UCSD-AML1 (cell line): ENCODE results near the gene DQX1.
"Not testable (repeated sequence)": the region's sequence is repeated elsewhere in the genome, so short reads cannot be mapped to it uniquely, and the experiment has no call there.

ENCODE experiments used
- DNase-seq: peaks from one replicate; lab custom pipeline; 2025; ENCODE audit not compliant: unreplicated experiment; lab: John Stamatoyannopoulos, UW

Gene DQX1

GRCh38 chr2:74497777-74498499 is 28.1 kb downstream of the DQX1 start:
- no peak for DNase-seq

- DNase-seq = no peak
Measured at GRCh38 chr2:74496997-74497776, 28.8 kb downstream of the DQX1 start.

- no peak for DNase-seq
Measured at GRCh38 chr2:74495440-74495839, 30.6 kb downstream of the DQX1 start.

GRCh38 chr2:74493546-74493945 is 32.5 kb downstream of the DQX1 start:
- DNase-seq = no peak

GRCh38 chr2:74491648-74492544 is 34.1 kb downstream of the DQX1 start:
- no peak for DNase-seq

- no peak for DNase-seq
Measured at GRCh38 chr2:74489906-74490305, 36.1 kb downstream of the DQX1 start.

- DNase-seq = no peak
Measured at GRCh38 chr2:74488643-74489481, 37.2 kb downstream of the DQX1 start.

GRCh38 chr2:74486141-74486540 is 39.9 kb downstream of the DQX1 start:
- no peak for DNase-seq

- not testable (repeated sequence) for DNase-seq
Measured at GRCh38 chr2:74483675-74484164, 42.3 kb downstream of the DQX1 start.

- DNase-seq = peak; percentile 95
Measured at GRCh38 chr2:74482801-74483674, 43.0 kb downstream of the DQX1 start, which contains the start of the genes CCDC142 and TTC31. Gene CCDC142, minus strand, starts transcription at chr2:74482998. Its CDS starts 161 bp downstream, at chr2:74482837. Gene TTC31, plus strand, starts transcription at chr2:74483081. Its CDS starts 15 bp downstream, at chr2:74483096.

- peak; percentile 86 for DNase-seq
Measured at GRCh38 chr2:74481961-74482800, 43.9 kb downstream of the DQX1 start.

GRCh38 chr2:74481431-74481830 is 44.6 kb downstream of the DQX1 start:
- no peak for DNase-seq

GRCh38 chr2:74474899-74475298 is 51.1 kb downstream of the DQX1 start:
- DNase-seq = no peak

GRCh38 chr2:74474481-74474880 is 51.5 kb downstream of the DQX1 start:
- DNase-seq = no peak

GRCh38 chr2:74472945-74473258 is 53.1 kb downstream of the DQX1 start:
- DNase-seq = no peak

- DNase-seq = peak; percentile 95
Measured at GRCh38 chr2:74472086-74472944, 53.7 kb downstream of the DQX1 start, which contains the start of gene MRPL53. Gene MRPL53, minus strand, starts transcription at chr2:74472680. Its CDS starts 20 bp downstream, at chr2:74472660.

- no peak for DNase-seq
Measured at GRCh38 chr2:74471332-74472065, 54.5 kb downstream of the DQX1 start.
